Measurements from ENCODE around the gene B3GLCT. TPM values are rescaled to one million over a fixed set of nuclear protein-coding genes. Genes with fewer than 3 reads are reported as not detected.

The B3GLCT gene
- total and polyA plus RNA-seq, 2 of the 13 experiments (the other 11 are each of a cell fraction or from before 2014, with no cell fraction given) = 2.0 to 7.1 TPM

DNA sequence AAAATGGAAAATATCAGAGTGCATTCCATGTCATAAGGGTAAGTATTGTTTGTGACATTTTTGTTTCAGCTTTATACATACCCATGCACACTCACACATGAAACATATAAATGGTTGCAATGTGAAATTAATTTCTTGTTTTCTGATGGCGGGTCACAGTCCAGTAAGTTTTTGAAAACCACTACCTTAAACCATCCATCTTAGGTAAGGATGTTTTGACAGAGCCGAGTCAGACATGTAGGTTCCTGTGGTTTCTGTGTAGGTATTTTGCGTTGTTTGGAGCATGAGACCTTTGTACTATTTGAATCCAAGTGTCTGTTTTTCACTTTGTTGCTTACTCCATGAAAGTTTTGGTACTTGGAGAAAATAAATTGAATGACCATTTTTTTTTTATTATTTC lies 121.7 kb downstream of the B3GLCT start:
- no peak overlapping the region for H3K9ac ChIP-seq (ENCODE audit: insufficient read depth, low read depth, low read length)
- H2AFZ ChIP-seq (ENCODE audit: low read length) = no peak overlapping the region
- no peaks in the 10 kb centered on the region for H3K36me3 ChIP-seq (replicated peaks in 1 of 2; ENCODE audit: control insufficient read depth in 1 of 2, insufficient read depth in 2 of 2, low read length in 2 of 2)
- intact Hi-C loops (cut with micrococcal nuclease; ENCODE audit: unreplicated experiment) = no loop called here
- in situ Hi-C loops (cut with HindIII; ENCODE audit: extremely low pct_ligation_motif_present, low pct_unique_long_range_greater_than_20kb) = no loop called here
- ATAC-seq (no peak), DNase-seq (ENCODE audit: low spot score) (no peak), FAIRE-seq (no peak)
- no peak overlapping the region for H3K4me3 ChIP-seq (replicated peaks in 1 of 3; ENCODE audit: insufficient read depth in 1 of 3, low read depth in 2 of 3, low read length in 3 of 3)
- H3K79me2 ChIP-seq (ENCODE audit: insufficient read depth, low read length) = no peaks in the 10 kb centered on the region
- H3K27me3 ChIP-seq (ENCODE audit: control insufficient read depth in 1 of 2, insufficient read depth in 2 of 2, low read length in 2 of 2) = no peaks in the 10 kb centered on the region
- no peaks in the 10 kb centered on the region for H3K4me1 ChIP-seq (ENCODE audit: insufficient read depth, low read length)
- ChIA-PET CTCF (ENCODE audit: low intra/inter-chr PET ratio, low total read pairs) (no interaction called here), POLR2A (no interaction called here)
- H3K27ac ChIP-seq (ENCODE audit: extremely low read length, insufficient read depth, low read length) = no peak overlapping the region
- no peaks in the 10 kb centered on the region for H4K20me1 ChIP-seq (ENCODE audit: insufficient read depth, low read length)
- 83% methylated on average over 3 of the region's 3 CpGs for WGBS (ENCODE audit: low lambda C conversion rate)
- BruUV-seq (replicated peaks) = no TSS peak
- no peak for TF ChIP-seq ZNF782 (CRISPR knock-in tag; IDR thresholded peaks at IDR 0.05; ENCODE audit: borderline replicate concordance)
- no peak for TF ChIP-seq CBX2 (IDR thresholded peaks at IDR 0.05; ENCODE audit: low read depth, low read length)
- no peak for TF ChIP-seq CBX2 (CRISPR knock-in tag; IDR thresholded peaks at IDR 0.05; ENCODE audit: low read depth)
- no peak for TF ChIP-seq ZNF574 (CRISPR knock-in tag; IDR thresholded peaks at IDR 0.05)
- TF ChIP-seq MED13 (CRISPR knock-in tag; IDR thresholded peaks at IDR 0.05) = no peak
- no peak for TF ChIP-seq ZMYM3 (CRISPR knock-in tag; IDR thresholded peaks at IDR 0.05)
- no peak for TF ChIP-seq ZSCAN29 (CRISPR knock-in tag; conservative IDR thresholded peaks at IDR 0.05)
- H3K9me3 ChIP-seq (ENCODE audit: low read length) = 0 out of 2 replicates have a peak, but pooled peaks cover 5% of the 10 kb centered on the region
- H3K4me2 ChIP-seq (ENCODE audit: low read depth, low read length) = no peak overlapping the region

- Histone ChIP-seq H3K4me1 (ENCODE audit: insufficient read depth, low read length) (no peaks in the 10 kb centered on the region), H3K4me3 (replicated peaks in 1 of 3; ENCODE audit: insufficient read depth in 1 of 3, low read depth in 2 of 3, low read length in 3 of 3) (no peak overlapping the region), H3K27me3 (ENCODE audit: control insufficient read depth in 1 of 2, insufficient read depth in 2 of 2, low read length in 2 of 2) (no peaks in the 10 kb centered on the region), H3K9me3 (ENCODE audit: low read length) (no peaks in the 10 kb centered on the region), H3K9ac (ENCODE audit: insufficient read depth, low read depth, low read length) (no peak overlapping the region), H3K79me2 (ENCODE audit: insufficient read depth, low read length) (no peaks in the 10 kb centered on the region), H3K27ac (ENCODE audit: extremely low read length, insufficient read depth, low read length) (no peak overlapping the region), H2AFZ (ENCODE audit: low read length) (no peak overlapping the region), H3K36me3 (replicated peaks in 1 of 2; ENCODE audit: control insufficient read depth in 1 of 2, insufficient read depth in 2 of 2, low read length in 2 of 2) (no peaks in the 10 kb centered on the region), H4K20me1 (ENCODE audit: insufficient read depth, low read length) (no peaks in the 10 kb centered on the region), H3K4me2 (ENCODE audit: low read depth, low read length) (no peak overlapping the region)
- in situ Hi-C loops (cut with HindIII; ENCODE audit: extremely low pct_ligation_motif_present, low pct_unique_long_range_greater_than_20kb) (no loop called here), intact Hi-C loops (cut with micrococcal nuclease; ENCODE audit: unreplicated experiment) (no loop called here)
- 65% methylated on average over 3 of the region's 3 CpGs for WGBS (ENCODE audit: low lambda C conversion rate)
- CTCF ChIA-PET (ENCODE audit: low intra/inter-chr PET ratio, low total read pairs) = no interaction called here
- FAIRE-seq (no peak), DNase-seq (ENCODE audit: low spot score) (no peak), ATAC-seq (no peak)
- POLR2A ChIA-PET = no interaction called here
- BruUV-seq (replicated peaks) = no TSS peak
- TF ChIP-seq LCORL (IDR thresholded peaks at IDR 0.05) (no peak), LCORL (CRISPR knock-in tag; IDR thresholded peaks at IDR 0.05) (no peak), SNAPC4 (CRISPR knock-in tag; IDR thresholded peaks at IDR 0.05) (no peak), ZEB1 (IDR thresholded peaks at IDR 0.05; ENCODE audit: insufficient replicate concordance, low read depth) (no peak), ZNF235 (CRISPR knock-in tag; IDR thresholded peaks at IDR 0.05; ENCODE audit: borderline replicate concordance) (no peak), SNAPC2 (CRISPR knock-in tag; IDR thresholded peaks at IDR 0.05) (no peak), ZNF772 (CRISPR knock-in tag; IDR thresholded peaks at IDR 0.05) (no peak)
These were observed 122.3 kb downstream of the B3GLCT start for GRCh38 chr13:31322026-31322425.
